Fibroblast of pulmonary artery (primary cell): Measurements from ENCODE around the gene MICAL2.

Experiments used
- DNase-seq: peaks from one replicate; pipeline ENCODE4 v3.0.0-alpha.2; 2010; ENCODE audit warnings: low read depth
- H3K4me3 ChIP-seq: replicated peaks from 2 replicates; pipeline ENCODE4 v1.5.1; 2011; ENCODE audit warnings: low read depth, mild to moderate bottlenecking, control low read depth, low read length, moderate library complexity
- CTCF ChIP-seq: IDR thresholded peaks from 2 replicates; pipeline ENCODE4 v1.5.1; 2011; ENCODE audit warnings: mild to moderate bottlenecking, control low read depth, low read length, inconsistent platforms; ENCODE audit errors: missing control alignments

MICAL2 gene

GRCh38 chr11:12077535-12078280 is 32.7 kb upstream of the MICAL2 start:
- no peak for TF ChIP-seq CTCF
- DNase-seq: no peak
- no peak overlapping the region for H3K4me3 ChIP-seq

- DNase-seq: peak; percentile 96
- no peak for TF ChIP-seq CTCF
- H3K4me3 ChIP-seq: peak overlapping the region; percentile 3
Measured at GRCh38 chr11:12079726-12080556, 30.4 kb upstream of the MICAL2 start.

GRCh38 chr11:12083380-12083779 is 27.0 kb upstream of the MICAL2 start:
- no peak for DNase-seq

GRCh38 chr11:12084256-12084655 is 26.1 kb upstream of the MICAL2 start:
- no peak overlapping the region for H3K4me3 ChIP-seq
- DNase-seq: no peak
- TF ChIP-seq CTCF: no peak

More at GRCh38 chr11:12083380-12083779, 27.0 kb upstream of the MICAL2 start:
- no peak overlapping the region for H3K4me3 ChIP-seq
- TF ChIP-seq CTCF: peak; percentile 4

GRCh38 chr11:12085371-12086251 is 24.8 kb upstream of the MICAL2 start:
- no peak overlapping the region for H3K4me3 ChIP-seq
- TF ChIP-seq CTCF: no peak
- DNase-seq: no peak

- peak overlapping the region; percentile 36 for H3K4me3 ChIP-seq
- DNase-seq: peak; percentile 94
- no peak for TF ChIP-seq CTCF
Measured at GRCh38 chr11:12086271-12087074, 23.9 kb upstream of the MICAL2 start.
